ENCODE measurements around the gene ARHGEF10L.

The ARHGEF10L gene

DNA sequence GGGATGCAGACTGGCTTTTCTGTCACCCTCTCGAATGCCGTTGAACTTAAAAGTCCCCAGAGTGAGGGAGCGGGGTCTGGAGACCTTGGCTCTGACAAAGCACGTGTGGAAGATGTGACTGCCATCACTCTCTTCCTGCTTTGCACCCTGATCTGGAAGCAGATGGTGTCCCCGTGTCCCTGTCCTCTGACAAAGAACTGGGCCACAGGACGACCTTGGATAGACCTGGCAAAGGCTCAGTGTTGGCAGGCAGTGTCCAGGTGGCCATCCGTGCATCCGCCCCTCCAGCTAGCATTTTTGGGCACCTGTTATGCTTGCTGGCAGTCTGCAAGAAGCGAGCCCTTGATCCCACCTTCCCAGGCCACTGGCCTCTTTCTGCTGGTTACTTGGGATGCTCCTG is 27.4 kb downstream of the ARHGEF10L start:
- H3K27ac ChIP-seq: no peak overlapping the region
- no peak for DNase-seq (ENCODE audit: low read depth, low spot score)

DNA sequence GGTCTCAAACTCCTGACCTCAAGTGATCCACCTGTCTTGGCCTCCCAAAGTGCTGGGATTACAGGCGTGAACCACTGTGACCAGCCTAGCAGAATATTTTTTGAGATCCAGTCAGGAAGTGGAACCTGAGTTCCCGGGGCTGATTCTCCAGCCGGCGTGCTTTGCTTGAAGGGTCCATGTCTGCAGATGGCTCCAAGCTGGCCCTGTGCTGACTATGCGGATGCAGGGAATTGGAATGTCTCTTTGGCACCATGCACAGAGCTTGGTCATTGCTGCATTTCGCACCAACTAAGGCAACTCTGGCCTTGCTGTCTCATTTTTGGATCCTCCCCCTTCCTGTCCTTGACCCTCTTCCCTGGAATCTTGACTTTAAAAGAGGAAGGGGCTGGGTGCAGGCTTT is 28.1 kb downstream of the ARHGEF10L start:
- DNase-seq (ENCODE audit: low read depth, low spot score): no peak
- H3K27ac ChIP-seq: no peak overlapping the region

DNA sequence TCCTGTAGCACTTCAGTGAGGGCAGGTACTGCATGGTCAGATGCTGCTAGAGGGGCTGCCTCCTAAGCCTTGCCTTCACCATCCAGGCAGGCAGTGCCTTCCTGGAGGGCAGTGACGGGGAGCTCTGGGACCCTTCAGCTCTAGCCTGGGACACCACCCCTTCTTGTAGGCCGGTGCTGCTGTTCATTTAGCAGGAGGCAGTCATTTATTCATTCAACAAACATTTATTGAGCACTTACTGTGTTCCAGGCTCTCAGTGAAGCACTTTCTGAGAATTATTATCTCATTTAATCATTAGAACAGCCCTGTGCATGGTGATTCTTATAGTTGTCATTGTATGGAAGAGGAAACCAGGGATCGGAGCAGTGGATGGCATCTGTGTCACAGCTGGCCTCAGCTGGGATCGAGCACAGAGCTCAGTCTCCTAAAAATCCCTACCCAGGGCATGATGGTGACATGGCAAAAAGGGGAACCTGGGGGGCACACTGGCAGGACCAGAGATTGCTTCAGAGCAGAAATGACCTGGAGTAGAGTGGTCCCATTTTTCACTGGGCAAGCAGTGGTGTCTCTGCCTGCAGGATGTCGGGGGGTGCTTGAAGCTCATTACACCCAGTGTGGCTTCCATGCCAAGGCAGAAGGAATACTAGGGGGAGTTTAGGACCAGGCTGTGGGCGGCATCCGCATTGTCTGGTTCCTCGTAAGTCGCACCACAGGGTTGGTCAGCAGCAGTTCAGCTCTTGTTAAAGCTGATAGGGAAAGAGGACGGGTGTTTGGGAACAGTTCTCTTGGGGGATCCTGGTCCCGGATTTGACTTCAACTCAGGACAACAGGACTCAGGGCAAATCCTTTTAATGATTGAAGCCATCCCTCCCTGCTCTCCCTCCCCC is 28.8 kb downstream of the ARHGEF10L start:
- no peak for DNase-seq (ENCODE audit: low read depth, low spot score)
- H3K27ac ChIP-seq: no peak overlapping the region

DNA sequence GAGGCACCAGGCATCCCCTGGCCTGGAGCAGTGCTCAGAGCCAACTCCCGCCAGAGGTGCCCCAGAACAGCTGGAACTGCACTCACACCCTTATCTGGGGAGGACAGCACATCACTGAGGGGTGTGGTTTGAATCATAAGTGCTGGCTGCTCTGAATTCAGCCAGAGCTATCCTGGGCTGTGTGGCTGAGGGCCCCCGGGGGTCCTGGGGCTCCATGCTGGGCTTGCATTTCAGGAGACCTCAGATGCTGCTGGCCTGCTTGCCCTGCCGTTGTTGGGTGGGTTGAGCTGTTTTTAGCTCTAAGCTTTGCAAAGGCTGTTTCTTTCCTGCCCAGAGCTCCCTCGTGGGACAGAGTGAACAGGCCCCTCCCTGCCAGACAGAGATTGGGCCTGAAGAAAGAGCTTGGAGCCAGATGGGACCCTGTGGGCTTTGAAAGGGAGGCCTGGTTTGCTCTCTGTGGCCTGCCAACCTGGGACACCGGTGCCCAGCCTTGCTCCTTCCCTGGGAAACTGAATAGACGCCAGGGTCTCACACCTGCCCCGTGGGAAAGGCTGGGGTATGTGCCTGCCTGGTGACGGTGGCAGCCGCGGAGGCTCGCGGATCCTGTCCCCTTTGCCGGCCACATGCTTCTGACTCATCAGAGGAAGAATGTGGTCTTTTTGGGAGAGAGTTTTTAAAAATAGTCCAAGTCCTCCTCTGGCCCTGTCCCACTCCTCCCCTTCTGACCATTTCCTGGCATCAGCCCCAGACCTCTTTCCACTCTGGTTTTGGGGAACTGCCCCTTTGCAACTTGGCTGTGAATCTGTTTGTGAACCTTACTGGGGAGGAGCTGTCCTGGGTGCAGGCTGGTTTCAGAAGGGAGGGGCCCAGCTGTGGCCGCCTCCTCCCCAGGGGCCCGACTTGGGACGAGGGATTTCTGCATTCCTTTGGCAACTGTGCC is 30.0 kb downstream of the ARHGEF10L start:
- no peak for DNase-seq (ENCODE audit: low read depth, low spot score)
- peak overlapping the region; percentile 69 for H3K27ac ChIP-seq

DNA sequence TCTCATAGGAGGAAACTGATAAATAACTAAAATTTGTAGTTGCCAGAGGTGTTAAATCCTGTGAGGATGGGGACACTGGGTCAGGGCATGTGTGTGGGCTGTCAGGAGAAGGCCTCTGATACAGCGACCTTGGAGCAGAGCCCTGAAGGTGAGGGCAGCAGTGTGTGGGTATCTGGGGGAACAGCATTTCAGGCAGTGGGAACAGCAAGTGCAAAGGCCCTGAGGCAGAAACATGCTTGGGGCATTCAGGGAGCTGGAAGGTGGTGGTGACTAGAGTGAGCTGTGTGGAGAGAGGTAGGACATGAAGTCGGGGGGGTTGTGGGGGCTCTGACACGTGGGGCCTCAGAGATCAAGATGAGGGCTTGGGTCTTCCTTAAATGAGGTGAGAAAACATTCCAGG is 30.7 kb downstream of the ARHGEF10L start:
- H3K27ac ChIP-seq: peak overlapping the region; percentile 69
- DNase-seq (ENCODE audit: low read depth, low spot score): no peak

DNA sequence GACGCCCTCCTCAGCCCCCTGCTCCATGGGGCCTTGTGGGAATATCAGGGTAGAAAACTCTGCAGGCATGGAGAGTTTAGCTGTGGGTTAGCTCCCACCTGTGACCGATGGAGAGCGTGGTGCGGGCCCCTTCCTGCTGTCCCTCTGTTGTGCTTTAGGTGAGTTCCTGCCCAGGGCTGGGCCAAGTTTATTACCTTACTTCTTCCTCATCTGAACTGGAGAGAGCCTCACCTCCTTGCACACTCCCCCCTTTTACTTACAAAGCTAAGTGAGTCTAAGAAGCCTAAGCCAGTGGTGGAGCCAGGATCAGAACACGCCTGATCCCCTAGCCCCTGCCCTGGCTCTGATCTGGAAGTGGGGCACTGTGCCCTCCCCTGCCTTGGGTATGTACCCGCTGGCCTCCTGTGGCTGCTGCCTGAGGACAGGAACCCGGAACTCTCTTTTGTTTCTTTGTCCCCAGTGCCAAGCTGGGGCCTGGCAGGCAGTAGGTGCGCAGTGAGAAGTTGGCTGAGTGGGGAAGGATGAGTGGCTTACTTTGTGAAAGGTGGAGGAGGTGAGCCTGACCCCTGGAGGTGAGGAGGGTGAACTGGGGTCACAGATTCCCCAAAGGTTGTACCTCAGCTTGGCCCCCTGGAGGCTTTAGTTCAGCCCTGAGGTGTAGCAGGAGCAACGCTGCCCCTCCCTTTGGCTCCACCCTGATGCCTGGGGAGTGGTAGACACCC is 32.9 kb downstream of the ARHGEF10L start:
- no peak for DNase-seq (ENCODE audit: low read depth, low spot score)
- no peak overlapping the region for H3K27ac ChIP-seq

DNA sequence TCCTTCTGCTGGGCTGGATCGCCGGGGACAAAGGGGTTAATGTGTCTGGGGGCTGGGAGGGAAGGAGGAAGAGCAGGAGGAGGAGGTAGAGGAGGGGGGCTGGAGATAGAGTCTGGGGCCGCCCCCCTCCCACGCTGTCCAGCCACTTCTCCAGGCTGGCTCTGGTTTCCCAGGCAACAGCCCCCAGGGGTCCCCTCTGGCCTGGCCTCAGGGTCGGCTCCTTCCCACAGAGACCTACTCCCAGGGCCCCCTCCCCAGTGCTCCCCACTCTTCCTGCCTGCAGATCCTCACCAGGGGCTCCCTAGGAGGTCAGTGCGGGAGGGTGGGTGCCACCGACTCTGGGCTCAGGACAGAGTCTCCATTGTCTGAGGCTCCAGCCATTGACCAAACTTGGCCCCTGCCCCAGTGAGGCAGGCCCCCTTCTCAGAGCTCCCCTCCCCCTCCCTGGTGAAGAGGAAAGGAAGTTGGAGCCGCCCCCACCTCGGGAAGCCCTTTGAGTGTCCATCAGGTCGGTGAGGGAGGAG is 34.1 kb downstream of the ARHGEF10L start:
- no peak overlapping the region for H3K27ac ChIP-seq
- no peak for DNase-seq (ENCODE audit: low read depth, low spot score)

DNA sequence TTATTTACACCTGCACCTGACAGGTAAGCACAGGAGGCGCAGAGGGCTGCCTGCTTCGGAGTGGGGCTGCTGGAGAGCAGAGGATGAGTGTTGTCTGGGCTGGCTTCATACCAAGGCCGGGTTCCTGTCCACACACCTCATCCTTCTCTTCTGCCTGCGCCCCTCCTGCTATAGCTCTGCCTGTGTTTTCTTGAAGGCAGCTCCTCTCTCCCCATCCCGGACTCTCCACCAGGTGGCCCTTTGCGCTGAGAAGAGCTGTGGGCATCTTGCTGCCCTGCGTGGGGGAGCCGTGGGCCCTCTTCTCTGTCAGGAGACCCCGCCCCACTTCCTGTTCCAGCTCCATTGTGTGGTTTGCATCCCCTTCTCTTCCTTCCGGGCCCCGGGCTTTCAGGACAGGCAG is 35.0 kb downstream of the ARHGEF10L start:
- no peak overlapping the region for H3K27ac ChIP-seq
- no peak for DNase-seq (ENCODE audit: low read depth, low spot score)

DNA sequence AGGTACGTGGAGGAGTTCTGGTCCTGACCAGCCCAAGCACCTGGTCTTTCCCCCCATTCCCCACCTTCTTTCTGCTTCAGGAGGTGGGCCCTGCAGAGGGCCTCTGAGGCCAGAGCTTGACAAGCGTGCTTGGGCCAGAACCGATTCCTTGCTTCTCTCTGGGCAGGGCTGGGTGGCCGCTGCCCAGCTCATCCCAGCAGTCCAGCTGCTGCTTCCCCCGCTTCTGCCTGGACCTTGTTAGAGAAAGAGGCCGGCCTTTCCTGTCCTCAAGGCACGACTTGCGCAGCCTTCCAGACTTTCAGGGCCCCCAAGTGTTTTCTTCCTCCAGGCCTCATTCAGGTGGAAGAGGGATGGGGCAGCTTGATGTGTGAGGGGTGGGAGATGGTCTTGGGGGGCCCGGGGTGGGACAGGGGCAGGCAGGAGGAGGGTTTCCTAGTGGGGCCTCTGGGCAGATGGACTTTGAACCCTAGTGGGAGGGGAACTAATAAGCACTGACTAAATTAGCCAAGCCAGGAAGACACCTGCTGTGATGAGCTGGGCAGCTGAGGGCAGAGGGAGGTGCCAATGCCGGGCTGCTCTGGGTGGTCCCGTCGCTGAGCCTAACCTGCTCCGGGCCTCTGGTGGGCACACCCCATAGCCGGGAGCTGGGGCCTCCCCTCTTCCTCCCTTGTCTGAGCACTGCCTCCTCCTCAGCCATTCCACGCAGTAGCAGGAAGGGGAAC is 36.5 kb downstream of the ARHGEF10L start:
- H3K27ac ChIP-seq: no peak overlapping the region
- DNase-seq (ENCODE audit: low read depth, low spot score): no peak

DNA sequence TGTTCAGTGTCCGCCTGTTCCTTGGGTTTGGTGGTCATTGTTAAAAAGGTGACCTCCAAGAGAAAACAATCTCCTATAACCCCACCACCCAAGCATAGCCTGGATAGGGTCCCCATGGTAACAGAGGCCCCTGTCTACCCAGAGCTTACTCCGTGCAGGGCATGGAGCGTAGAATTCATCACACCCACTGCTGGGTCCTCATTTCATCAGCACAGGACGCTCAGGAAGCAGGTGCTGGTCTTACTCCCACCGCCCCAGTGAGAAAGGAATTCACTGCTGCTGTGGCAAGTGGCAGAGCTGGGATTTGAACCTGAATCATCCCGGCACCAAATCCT is 37.0 kb downstream of the ARHGEF10L start:
- no peak overlapping the region for H3K27ac ChIP-seq
- no peak for DNase-seq (ENCODE audit: low read depth, low spot score)

DNA sequence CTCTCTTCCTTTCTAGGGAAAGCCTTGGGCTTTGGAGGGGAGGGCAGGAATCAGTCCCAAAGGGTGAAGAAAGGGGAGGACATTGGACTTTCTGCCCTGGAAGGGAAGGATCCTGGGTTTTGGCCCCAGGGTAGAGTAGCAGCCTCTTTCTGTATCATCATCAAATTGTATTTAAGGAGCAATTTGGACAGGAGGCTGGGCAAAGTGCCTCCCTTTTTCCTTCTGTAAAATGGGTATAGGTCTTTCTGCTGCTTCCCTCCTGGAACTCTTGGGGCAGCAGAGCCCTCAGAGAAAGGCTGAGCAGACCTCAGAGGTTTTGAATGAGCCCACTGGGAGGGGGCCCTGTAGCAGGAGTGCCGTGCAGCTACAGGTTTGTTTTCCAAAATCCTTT is 38.4 kb downstream of the ARHGEF10L start:
- DNase-seq (ENCODE audit: low read depth, low spot score): no peak
- no peak overlapping the region for H3K27ac ChIP-seq

DNA sequence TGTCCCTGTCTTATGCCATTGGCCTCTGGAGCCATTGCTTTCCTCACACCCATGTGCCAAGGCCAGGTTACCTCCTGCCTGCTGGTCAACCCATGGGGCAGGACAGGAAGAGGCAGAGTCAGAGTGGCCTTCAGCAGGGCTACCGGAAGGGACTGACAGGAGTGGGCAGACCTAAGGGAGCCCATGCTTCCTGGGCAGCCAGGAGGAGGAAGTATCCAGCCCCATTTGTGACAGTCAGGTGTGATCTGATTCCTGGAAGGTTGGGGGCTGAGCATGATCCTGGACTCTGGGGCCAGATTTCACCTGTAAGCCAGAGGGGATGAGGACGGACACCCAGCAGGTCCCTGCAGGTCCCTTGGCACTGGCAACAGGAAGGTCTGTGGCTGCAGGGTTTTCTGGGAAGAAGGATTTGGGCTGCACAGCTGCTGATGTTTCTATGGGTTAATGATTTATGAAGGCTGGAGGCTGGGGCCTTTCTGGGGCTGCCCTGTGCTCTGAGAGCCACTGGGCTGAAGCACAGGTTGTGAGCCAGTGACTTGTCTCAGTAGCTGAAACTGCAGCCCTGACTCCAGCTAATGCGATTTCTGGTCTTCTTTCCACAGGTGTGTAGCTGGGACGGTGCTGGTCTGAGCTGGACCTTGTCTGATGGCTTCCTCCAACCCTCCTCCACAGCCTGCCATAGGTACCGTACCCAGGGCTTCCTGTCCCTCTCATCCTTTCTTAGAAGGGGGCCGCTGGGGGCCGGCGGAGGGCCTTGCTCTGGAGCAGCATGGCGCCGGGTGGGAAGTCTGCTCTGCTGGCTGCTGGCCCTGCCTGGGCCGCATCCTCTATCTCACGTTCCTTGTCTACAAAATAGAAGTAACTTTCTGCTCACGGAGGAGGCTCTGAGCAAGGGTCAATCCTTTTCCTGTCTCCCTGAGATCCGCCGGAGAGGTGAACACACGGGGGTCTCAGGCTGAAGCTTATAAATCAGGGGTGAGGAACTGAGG is 40.7 kb downstream of the ARHGEF10L start:
- H3K27ac ChIP-seq: peak overlapping the region; percentile 58
- no peak for DNase-seq (ENCODE audit: low read depth, low spot score)

DNA sequence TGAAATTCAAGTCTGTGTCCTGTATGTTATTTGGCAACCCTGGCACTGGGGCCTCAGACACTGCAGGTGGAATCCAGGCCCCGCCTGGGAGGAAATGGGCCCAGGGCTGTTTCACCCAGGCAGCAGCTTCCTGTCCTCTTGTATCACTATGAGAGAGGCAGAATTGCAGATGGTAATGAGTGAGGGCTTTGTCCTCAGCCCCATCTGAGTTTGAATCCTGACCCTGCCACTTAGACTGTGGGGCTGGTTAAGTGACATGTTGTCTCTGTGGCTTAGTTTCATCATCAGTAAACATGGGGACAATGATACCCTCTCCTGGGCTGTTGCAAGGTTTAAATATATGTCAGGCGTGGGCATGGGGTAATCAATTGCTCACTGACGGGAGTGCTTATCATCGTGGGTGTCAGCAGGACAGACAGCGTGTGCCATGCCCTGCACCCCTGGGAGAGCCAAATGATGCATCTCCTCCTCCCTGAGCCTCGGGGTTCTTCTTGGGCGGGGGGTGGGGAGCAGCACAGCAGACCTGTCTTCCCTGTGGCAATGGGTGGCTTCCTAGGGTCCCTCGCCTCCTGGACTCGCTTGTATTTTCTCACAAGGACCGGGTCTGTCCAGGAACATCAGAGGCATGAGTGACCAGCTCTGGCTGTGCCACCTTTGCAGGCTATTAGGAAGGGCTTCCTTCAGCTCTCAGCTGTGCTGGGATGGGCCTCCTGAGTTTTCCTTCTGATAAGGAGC is 42.1 kb downstream of the ARHGEF10L start:
- DNase-seq (ENCODE audit: low read depth, low spot score): no peak
- peak overlapping the region; percentile 58 for H3K27ac ChIP-seq

DNA sequence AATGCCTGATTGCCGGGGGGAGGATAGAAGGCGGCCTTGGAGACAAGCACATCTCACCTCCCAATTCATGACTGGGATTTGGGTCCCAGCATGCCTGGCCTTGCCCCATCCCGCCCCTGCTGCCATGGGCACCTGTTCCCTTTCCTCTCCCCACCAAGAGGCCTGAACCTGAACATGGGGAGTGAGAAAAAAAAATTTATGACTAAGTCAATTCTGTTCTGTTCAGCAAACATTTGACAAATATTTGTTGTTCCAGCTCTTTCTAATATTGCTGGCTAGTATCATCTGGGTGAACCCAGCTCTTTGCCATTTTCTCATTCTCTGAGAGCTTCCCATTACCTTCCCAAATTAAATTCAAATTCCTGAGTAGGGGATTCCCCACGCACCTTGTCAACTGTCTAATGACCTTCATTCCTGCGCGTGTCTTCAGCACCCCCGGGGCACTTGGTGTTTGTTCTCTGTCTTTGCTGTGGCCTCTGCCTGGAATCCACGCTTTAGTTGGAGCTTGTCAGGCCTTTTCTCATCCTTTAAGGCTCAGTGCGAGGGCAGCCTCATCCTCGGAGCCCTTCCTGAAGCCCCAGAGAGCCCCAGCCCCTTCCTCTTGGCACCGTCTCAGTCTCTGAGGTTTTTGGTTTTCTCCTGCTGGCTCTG is 42.8 kb downstream of the ARHGEF10L start:
- H3K27ac ChIP-seq: peak overlapping the region; percentile 58
- DNase-seq (ENCODE audit: low read depth, low spot score): peak; percentile 20

DNA sequence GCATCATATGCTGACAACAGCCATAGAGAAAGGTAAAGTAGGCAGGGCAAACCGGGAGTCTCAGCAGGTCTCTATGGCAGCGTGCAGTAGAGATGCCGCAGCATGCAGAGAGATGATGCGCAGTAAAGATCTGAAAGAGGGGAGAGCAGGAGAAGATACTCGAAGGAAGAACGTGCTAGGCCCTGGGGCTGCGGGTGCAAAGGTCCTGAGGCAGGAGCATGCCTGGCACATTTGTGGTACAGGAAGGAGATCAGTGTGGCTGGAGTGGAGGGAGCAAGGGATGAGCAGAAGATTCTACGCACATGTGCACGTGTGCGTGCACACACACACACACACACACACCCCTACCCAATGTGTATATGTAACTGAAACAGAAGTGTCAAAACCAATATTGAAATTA is 45.0 kb downstream of the ARHGEF10L start:
- DNase-seq (ENCODE audit: low read depth, low spot score): no peak
- H3K27ac ChIP-seq: no peak overlapping the region

DNA sequence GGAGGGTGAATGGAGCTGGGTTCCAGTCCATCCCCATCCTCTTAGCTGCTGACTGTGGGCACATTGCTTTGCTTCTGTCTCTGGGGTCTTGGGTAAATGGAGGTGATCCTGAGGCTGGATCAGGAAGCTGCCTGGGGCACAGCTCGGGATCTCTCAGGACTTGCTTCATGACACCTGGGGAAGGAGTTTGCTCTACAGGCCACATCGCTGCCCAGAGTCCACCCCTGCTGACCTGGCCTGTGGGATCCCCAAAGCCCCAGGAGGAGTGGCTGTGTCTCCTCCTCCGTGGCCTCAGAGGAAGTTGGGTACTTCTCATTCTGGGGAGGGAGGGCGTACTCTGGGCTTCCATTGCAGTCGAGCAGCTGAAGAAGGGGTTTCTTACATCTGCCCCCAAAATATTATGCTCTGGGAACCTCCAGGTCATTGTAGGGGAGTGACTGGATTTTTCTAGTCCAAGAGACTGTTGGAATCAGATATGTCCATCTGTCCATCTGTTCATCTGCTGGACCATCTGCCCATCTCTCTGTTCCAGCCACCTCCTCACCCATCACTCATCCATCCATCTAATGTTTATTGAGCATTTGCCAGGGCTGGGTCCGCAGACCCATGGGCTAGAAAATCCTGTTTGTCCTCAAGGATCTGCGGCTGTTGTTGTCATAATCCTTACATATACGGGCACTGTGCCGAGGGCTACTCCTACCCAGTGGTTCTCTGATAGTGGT is 45.9 kb downstream of the ARHGEF10L start:
- no peak overlapping the region for H3K27ac ChIP-seq

More for the DNA sequence above, 45.9 kb downstream of the ARHGEF10L start:
- no peak for DNase-seq (ENCODE audit: low read depth, low spot score)
